Spleen (tissue), 11 donors: ENCODE results near the gene ADAMTS17. TPM values are rescaled to one million over a fixed set of nuclear protein-coding genes. Genes with fewer than 3 reads are reported as not detected.

ENCODE experiments used
- DNase-seq: peaks from one replicate; pipeline ENCODE4 v3.0.0-alpha.2; 2020
- H3K27ac ChIP-seq, 8 donors: fragments of 200-600 bp; sonication (generic) in 7 of 8; 1 replicate in 4 of 8; 2 replicates in 4 of 8; pipeline versions ENCODE4 v1.5.0 to v1.8.0; 2016 to 2021; ENCODE audit warnings: inconsistent platforms in 4 of 8, mild to moderate bottlenecking in 4 of 8, moderate library complexity in 1 of 8
- H3K27me3 ChIP-seq, 7 donors: fragments of 200-600 bp; sonication (generic) in 6 of 7; replicated peaks in 1 of 7; 1 replicate in 4 of 7; 2 replicates in 3 of 7; pipeline versions ENCODE4 v1.5.0 to v1.8.0; 2016 to 2021; ENCODE audit warnings: inconsistent platforms in 3 of 7, mild to moderate bottlenecking in 1 of 7
- H3K36me3 ChIP-seq, 6 donors: fragments of 200-600 bp; sonication (generic) in 5 of 6; 1 replicate in 4 of 6; 2 replicates in 2 of 6; pipeline versions ENCODE4 v1.5.0 to v1.8.0; 2016 to 2021; ENCODE audit warnings: inconsistent platforms in 2 of 6
- H3K4me1 ChIP-seq, 6 donors: fragments of 200-600 bp; sonication (generic) in 5 of 6; 1 replicate in 3 of 6; 2 replicates in 3 of 6; pipeline versions ENCODE4 v1.5.0 to v1.8.0; 2016 to 2021; ENCODE audit warnings: inconsistent platforms in 3 of 6
- H3K4me3 ChIP-seq, 8 donors: fragments of 200-600 bp; sonication (generic) in 7 of 8; 1 replicate in 4 of 8; 2 replicates in 4 of 8; pipeline versions ENCODE4 v1.5.0 to v1.8.0; 2016 to 2021; ENCODE audit warnings: inconsistent platforms in 4 of 8, mild to moderate bottlenecking in 4 of 8, moderate library complexity in 2 of 8
- H3K9me3 ChIP-seq, 8 donors: fragments of 200-600 bp; sonication (generic) in 7 of 8; 1 replicate in 4 of 8; 2 replicates in 4 of 8; pipeline versions ENCODE4 v1.5.0 to v1.8.0; 2016 to 2021; ENCODE audit warnings: inconsistent platforms in 4 of 8
- CTCF ChIP-seq, 11 experiments: fragments of 200-600 bp in 7 of 11; fragments of 450-650 bp in 4 of 11; sonication (generic) in 4 of 11; IDR thresholded peaks in 8 of 11; conservative IDR thresholded peaks in 3 of 11; 1 replicate in 7 of 11; 2 replicates in 4 of 11; pipeline versions ENCODE4 v1.4.0 to v1.8.0; 2016 to 2021; ENCODE audit warnings: antibody characterized with exemption in 11 of 11, inconsistent platforms in 4 of 11, mild to moderate bottlenecking in 1 of 11
- POLR2A ChIP-seq, 3 donors: fragments of 450-650 bp; IDR thresholded peaks; one replicate each; pipeline ENCODE4 v1.5.1; 2017; ENCODE audit warnings: antibody characterized with exemption in 3 of 3, mild to moderate bottlenecking in 1 of 3
- POLR2AphosphoS5 ChIP-seq, 3 donors: sonication (generic); formaldehyde crosslinking; IDR thresholded peaks; one replicate each; pipeline ENCODE4 v1.5.1; 2017; ENCODE audit warnings: antibody characterized with exemption in 3 of 3
- WGBS, 5 donors: extraction: QIAGEN DNeasy Blood & Tissue Kit in 3 of 5; methylation state at CpG; one replicate each; pipeline versions ENCODE4 v1.1.5 to v1.1.7; 2013 to 2018; 5-methylcytosine and 5-hydroxymethylcytosine counted together
- intact Hi-C: fragments of 100-400 bp; cut with DNase I; formaldehyde crosslinking; loops from one replicate; pipeline ENCODE4 v1.15.0; 2023; ENCODE audit warnings: low total_unique reads
- polyA plus RNA-seq, 3 donors: library from polyadenylated mRNA; stranded (reverse); fragments of 200-250 nt; gene quantifications; one replicate each; pipeline ENCODE4 v1.2.1, GENCODE V29; 2013
- total RNA-seq, 7 donors: library from RNA; depleted of rRNA in 3 of 7; stranded (reverse); fragments of >200 nt in 3 of 7; fragmentation: NEBNext Ultra II Directional in 4 of 7; extraction: Animal tissue kit (Norgen Biotek cat#: 25700) in 4 of 7; gene quantifications; one replicate each; pipeline versions ENCODE4 v1.1.0 to v1.2.1, GENCODE V29; 2016 to 2021
- donor health status: healthy with polysubstance abuse.
- donor health status: DM: no; HTN: no; CAD: no; lungs with moderate emphysema.
- donor health status: DM: no; HTN: no; CAD: no.
- donor health status: Bipolar disorder and iron deficiency.
- donor health status: healthy.
- donor health status: DM: no; HTN: no; CAD: no.
- donor health status: DM: yes; HTN: yes; CAD: no.

ADAMTS17 gene
- total and polyA plus RNA-seq, 10 donors: 0.21 to 13.2 (median 5.8) TPM

DNA sequence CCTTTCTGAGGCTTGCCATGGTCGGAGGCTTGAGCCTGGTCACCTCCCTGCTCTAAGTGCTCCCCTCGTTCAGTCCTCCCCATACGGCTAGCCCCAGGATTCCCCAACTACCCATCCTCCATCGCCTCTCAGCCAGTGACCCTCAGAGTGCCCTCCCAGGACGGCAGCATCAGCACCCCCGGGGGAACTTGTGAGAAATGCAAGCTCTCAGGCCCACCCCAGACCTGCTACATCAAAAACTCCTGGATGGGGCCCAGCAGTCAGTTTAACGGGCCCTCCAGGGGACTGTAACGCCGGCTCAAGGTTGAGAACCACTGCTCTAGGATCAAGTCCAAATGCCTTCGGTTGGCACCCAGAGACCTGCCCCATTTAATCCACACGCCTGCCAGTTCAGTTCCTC lies 6.9 kb downstream of the ADAMTS17 start:
- H3K27me3 ChIP-seq: peaks cover 0 to 57% (median 4%) of the 10 kb centered on the region in 7 donors
- peaks cover 3 to 72% (median 13%) of the 10 kb centered on the region in 6 donors for H3K4me1 ChIP-seq
- WGBS, 5 donors: 62 to 77% (median 69%) methylated on average over 11 of the region's 11 CpGs
- no peaks in the 10 kb centered on the region for H3K36me3 ChIP-seq
- TF ChIP-seq POLR2AphosphoS5 (IDR thresholded peaks at IDR 0.05): no peak
- no peak for TF ChIP-seq POLR2A (IDR thresholded peaks at IDR 0.05)
- no peak for TF ChIP-seq CTCF (IDR thresholded peaks at IDR 0.05 in 8 of 11, conservative IDR thresholded peaks at IDR 0.05 in 3 of 11)
- DNase-seq: no peak
- peak overlapping the region in 3 of 8 donors; percentile 42 to 63 (median 48) for H3K27ac ChIP-seq
- intact Hi-C loops: loop anchor here (5.0 kb wide), 1 partner anchor 403 kb away; no protein-coding TSS in a partner anchor
- H3K9me3 ChIP-seq: no peaks in the 10 kb centered on the region
- no peak overlapping the region for H3K4me3 ChIP-seq

- peaks cover 3 to 74% (median 16%) of the 10 kb centered on the region in 6 donors for H3K4me1 ChIP-seq
- H3K27me3 ChIP-seq: peaks cover 0 to 53% (median 0%) of the 10 kb centered on the region in 7 donors
- DNase-seq: no peak
- no peaks in the 10 kb centered on the region for H3K9me3 ChIP-seq
- 77 to 83% (median 79%) methylated on average over 14 to 19 of the region's 19 CpGs for WGBS, 5 donors
- TF ChIP-seq POLR2AphosphoS5 (IDR thresholded peaks at IDR 0.05): no peak
- TF ChIP-seq CTCF (IDR thresholded peaks at IDR 0.05 in 8 of 11, conservative IDR thresholded peaks at IDR 0.05 in 3 of 11): no peak
- TF ChIP-seq POLR2A (IDR thresholded peaks at IDR 0.05): no peak
- H3K36me3 ChIP-seq: no peaks in the 10 kb centered on the region
- H3K27ac ChIP-seq: peak overlapping the region in 3 of 8 donors; percentile 42 to 63 (median 48)
- intact Hi-C loops: no loop called here
- H3K4me3 ChIP-seq: no peak overlapping the region
Measured at GRCh38 chr15:100334456-100334855, 7.3 kb downstream of the ADAMTS17 start.

GRCh38 chr15:100334015-100334414 lies 7.8 kb downstream of the ADAMTS17 start:
- H3K4me1 ChIP-seq: peaks cover 3 to 76% (median 16%) of the 10 kb centered on the region in 6 donors
- H3K27ac ChIP-seq: peak overlapping the region in 3 of 8 donors; percentile 42 to 63 (median 48)
- no peaks in the 10 kb centered on the region for H3K9me3 ChIP-seq
- H3K36me3 ChIP-seq: no peaks in the 10 kb centered on the region
- TF ChIP-seq CTCF (IDR thresholded peaks at IDR 0.05 in 8 of 11, conservative IDR thresholded peaks at IDR 0.05 in 3 of 11): no peak
- no peak for TF ChIP-seq POLR2A (IDR thresholded peaks at IDR 0.05)
- TF ChIP-seq POLR2AphosphoS5 (IDR thresholded peaks at IDR 0.05): no peak
- H3K4me3 ChIP-seq: no peak overlapping the region
- H3K27me3 ChIP-seq: peaks cover 0 to 52% (median 0%) of the 10 kb centered on the region in 7 donors
- no peak for DNase-seq
- intact Hi-C loops: no loop called here
- 26 to 31% (median 28%) methylated on average over 8 of the region's 8 CpGs for WGBS, 5 donors

DNA sequence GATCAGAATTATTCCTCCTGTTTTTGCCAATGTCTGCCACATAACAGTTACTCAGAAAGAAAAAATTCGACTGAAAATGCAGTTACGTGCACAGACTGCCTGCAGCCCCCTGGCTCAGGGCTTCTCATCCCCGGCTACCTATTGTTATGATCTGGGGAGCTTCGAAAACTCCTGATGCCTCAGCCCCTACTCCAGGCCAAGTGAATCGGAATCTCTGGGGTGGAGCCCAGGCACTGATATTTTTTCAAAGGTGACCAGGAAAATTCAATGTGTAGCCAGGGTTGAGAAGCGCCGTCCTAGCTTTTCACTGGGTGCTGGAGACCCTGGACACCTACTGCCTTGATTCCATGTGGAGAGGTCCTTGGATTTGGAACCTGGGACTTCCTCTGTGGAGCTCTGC lies 8.5 kb downstream of the ADAMTS17 start:
- intact Hi-C loops: no loop called here
- WGBS, 5 donors: 83 to 88% (median 87%) methylated on average over 7 of the region's 7 CpGs

More for the DNA sequence above, 8.5 kb downstream of the ADAMTS17 start:
- Histone ChIP-seq H3K36me3 (no peaks in the 10 kb centered on the region), H3K27ac (peak overlapping the region in 3 of 8 donors; percentile 35 to 63 (median 48)), H3K27me3 (peaks cover 0 to 49% (median 0%) of the 10 kb centered on the region in 7 donors), H3K9me3 (no peaks in the 10 kb centered on the region), H3K4me1 (peaks cover 3 to 76% (median 16%) of the 10 kb centered on the region in 6 donors), H3K4me3 (no peak overlapping the region)
- TF ChIP-seq POLR2AphosphoS5 (IDR thresholded peaks at IDR 0.05): no peak
- TF ChIP-seq CTCF (IDR thresholded peaks at IDR 0.05 in 8 of 11, conservative IDR thresholded peaks at IDR 0.05 in 3 of 11): no peak
- no peak for TF ChIP-seq POLR2A (IDR thresholded peaks at IDR 0.05)
- DNase-seq: no peak
